GM19099 (cell line): ENCODE data around the gene UBTD1.

Experiments used
- POLR2A ChIP-seq: IDR thresholded peaks from 3 replicates; pipeline ENCODE4 v1.6.1; 2011; ENCODE audit warnings: low read depth; ENCODE audit not compliant: insufficient read length; ENCODE audit errors: extremely low read depth

Gene UBTD1

DNA sequence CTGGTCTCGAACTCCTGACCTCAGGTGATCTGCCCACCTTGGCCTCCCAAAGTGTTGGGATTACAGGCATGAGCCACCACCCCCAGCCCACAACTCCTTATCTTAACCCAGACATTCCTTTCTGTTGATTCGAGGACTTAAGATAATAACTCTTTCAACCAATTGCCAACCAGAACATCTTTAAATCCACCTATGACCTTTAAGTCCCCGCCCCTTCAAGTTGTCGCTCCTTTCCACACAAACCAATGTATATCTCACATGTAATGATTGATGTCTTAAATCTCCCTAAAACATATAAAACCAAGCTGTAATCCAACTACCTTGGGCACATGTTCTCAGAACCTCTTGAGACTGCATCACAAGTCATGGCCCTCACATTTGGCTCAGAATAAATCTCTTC is 66.1 kb downstream of the UBTD1 start:
- TF ChIP-seq POLR2A: no peak

DNA sequence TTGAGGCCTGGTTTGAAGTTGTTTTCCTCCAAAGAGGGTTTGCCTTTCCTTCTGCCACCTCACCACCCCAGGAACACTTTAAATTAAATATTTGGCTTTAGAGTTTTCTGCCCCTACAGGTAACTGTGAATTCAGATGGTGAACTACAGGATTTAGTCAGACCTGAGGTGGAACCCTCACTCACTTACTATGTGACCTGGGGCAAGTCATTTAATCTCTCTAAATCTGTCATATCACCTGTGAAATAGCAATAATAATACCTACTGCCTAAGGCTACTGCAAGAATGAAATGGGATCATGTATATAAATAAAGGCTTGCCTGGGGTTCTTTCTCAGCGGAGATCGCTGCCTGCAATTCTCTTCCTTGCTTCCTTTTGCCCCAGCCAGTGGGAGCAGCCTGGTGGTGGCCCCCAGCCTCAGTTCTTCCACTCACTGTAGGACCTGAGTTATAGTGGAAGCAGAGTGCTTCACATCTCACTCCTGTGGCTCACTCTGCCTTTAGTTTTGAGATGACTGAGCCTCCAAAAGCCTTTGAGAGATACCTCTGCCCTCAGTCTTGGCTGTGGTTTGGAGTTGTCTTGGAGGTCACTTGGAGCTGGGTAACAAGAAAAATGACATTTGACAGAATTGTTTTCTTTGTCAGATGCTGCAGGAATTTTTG is 67.7 kb downstream of the UBTD1 start:
- no peak for TF ChIP-seq POLR2A

DNA sequence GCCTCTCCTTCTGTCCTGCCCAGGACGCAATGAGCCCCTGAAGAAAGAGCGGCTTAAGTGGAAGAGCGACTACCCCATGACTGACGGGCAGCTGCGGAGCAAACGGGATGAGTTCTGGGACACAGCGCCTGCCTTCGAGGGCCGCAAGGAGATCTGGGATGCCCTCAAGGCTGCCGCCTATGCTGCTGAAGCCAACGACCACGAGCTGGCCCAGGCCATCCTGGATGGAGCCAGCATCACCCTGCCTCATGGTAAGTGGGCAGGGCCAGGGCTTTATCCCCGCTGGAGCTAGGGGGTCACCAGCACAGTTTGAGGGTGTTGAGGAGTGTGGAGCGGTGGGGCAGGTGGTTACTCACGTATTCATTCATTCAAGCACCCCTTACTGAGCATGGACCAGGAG is 69.2 kb downstream of the UBTD1 start:
- TF ChIP-seq POLR2A: no peak

DNA sequence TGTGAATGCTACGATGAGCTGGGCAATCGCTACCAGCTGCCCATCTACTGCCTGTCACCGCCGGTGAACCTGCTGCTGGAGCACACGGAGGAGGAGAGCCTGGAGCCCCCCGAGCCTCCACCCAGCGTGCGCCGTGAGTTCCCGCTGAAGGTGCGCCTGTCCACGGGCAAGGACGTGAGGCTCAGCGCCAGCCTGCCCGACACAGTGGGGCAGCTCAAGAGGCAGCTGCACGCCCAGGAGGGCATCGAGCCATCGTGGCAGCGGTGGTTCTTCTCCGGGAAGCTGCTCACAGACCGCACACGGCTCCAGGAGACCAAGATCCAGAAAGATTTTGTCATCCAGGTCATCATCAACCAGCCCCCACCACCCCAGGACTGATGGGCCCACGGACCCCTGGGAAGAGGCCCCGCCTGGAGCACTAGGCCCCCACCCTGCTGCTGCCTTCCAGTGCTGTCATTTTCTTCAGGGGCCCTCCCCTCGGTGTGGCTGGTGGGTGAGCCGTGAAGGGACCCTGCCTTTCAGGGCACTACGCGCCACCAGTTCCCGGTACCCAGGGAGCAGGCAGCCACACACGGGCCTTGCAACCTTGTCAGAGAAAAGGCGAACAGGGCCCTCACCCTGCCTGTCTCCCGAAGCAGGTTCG is 71.5 kb downstream of the UBTD1 start:
- no peak for TF ChIP-seq POLR2A

DNA sequence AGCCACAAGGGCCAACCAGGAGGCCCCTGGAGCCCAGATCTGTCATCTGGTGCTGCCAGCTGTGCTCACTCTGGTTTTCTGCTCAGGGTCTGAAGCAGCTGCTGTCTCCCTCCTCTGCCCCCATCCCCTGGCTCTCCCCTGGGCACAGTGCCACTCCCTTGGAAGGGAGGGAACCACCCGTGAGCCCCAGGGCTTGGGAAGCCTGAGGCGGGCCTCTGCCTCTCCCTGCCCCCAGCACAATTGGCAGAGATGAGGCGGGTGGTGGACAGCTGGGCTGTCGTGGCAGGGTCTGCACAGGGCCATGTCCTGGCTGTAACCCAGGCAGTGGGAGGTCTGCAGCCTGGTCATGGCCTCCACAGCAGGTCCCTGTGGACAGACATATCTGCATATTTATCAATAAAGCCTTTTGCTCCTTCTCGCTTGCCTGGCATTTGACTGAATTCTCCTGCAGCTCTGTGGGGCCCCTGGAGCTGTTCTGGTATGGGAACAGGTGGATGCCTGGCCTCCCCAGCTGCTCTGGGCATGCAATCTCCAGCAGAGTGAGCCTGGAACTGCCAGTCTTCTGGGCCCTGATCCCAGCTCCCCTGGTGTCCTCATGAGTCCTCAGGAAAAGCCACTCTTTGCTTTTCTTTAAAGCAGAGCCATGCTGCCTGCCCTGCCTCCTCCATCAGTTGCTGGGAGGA is 72.2 kb downstream of the UBTD1 start:
- no peak for TF ChIP-seq POLR2A

DNA sequence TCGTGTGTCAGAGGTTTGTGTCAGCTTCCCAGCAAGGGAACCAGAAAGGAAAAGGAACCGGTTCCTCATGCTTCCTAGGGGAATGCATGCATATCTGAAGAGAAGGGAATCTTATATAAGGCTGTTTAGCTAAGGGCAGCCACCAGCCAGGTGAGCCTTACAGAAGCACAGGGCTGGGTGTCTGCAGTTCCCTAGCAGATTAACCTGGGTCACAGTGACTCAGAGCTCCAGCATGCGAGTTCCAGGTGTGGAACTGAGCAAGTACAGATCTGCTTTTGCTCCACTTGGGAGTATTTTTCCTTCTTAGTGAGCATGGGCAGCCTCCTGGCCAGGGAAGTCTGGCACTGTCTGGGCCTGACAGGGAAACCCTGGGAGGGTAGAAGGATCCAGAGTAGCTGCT is 72.9 kb downstream of the UBTD1 start:
- no peak for TF ChIP-seq POLR2A

DNA sequence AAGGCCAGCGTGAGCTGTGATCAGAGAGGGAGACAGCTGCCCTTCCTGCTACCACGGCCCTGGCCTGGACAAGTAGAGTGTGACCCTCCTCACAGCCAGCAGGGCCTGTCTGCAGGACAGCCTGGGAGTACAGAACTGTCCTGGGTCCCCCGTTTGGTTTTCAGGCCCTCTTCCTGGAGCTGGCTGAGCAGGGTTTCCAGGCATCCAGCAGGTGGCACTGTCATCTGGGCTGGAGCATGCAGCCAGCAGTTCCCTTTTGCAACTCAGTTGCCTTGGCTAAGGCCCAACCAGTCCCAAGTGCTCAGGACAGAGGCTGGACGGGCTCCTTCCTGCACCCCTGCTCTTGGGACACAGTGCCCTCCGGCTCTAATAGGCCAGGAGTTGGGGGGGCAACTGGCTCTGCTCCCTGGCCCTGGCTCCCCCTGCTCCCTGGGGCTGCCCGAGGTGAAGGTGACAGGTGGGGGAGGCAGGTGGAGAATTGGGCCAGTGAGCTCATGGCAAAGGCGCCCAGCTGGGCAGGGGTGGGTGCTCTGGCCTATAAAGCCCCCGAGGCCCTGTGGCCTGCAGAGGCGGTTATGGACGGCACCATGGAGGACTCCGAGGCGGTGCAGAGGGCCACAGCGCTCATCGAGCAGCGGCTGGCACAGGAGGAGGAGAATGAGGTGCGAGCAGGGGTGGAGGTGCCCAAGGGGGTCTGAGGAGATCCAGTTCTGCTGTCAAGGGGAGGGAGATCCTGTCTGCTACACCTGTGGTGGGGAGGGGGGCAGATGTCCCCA is 73.7 kb downstream of the UBTD1 start, which contains the start of gene ANKRD2:
TSS of gene ANKRD2 (plus strand) at position 566 of the 776 bp plus-strand sequence. CDS start at position 576, 10 bp downstream.
- no peak for TF ChIP-seq POLR2A

DNA sequence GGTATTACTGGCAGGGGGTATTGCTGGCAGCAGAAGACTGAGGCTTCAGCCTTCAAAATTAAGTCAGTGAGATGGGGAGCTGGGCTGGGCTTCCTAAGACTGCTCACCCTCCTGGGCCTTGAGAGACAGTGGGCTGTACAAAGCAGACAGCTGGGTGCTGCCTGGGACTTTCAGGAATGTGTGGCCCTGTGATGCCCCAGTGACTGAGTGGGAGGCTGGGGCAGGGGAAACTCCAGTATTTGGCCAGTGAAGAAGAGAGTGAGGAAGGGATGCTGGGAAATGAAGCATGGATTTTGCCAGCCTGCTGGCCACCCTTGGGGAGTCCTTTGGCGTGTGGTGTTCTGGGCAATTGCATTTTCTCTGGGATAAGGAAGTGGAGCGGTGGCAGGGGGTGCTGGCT is 74.3 kb downstream of the UBTD1 start:
- no peak for TF ChIP-seq POLR2A

DNA sequence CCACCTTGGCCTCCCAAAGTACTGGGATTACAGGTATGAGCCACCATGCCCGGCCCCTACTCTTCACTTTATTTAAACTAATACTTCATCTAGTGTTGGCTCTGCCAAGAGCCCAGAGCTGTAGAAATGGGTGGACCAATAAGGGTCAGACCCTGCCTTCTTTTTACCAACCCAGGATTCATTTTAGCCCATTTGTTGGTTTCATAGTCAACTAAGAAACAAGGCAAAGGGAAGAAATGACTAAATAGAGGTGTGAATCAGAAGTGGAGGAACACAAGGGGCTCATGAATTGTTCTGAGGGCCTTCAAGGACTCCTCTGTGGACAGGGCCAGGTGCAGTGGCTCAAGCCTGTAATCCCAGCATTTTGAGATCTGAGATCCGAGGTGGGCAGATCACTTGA is 74.9 kb downstream of the UBTD1 start:
- no peak for TF ChIP-seq POLR2A

DNA sequence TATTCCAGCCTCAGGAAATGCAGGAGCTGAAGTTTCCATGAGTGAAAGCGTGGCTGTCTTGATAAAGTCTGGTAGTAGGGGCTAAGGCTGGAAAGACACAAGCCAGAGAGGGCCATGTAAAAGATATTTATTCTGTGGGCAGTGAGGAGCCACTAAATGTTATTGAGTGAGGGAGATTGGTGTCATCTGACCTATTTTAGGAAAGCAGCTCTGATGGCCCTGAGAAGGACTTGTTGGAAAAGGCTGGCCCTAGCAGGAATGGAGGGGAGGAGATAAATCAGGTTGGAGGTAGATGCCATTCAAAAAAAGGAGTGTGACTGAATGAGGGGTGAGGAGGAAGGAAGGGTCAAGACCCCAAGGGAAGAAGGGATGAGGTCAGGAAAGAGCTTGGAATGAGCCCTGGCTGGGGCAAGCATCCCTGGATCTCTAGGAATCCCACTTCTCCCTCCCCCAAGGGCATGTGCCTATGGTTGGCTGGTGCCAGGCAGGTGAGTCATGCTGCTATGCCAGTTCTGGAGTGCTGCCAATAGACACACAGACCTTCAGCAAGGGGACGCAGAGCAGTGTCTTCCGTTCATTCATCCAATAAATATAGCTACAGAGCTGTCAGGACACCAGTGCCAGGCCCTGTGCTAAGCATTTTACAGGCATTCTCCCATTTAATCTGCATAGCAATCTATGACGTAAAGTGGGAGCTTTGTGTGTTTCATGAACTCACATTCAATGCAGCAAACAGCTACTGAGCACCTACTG is 75.8 kb downstream of the UBTD1 start:
- no peak for TF ChIP-seq POLR2A

DNA sequence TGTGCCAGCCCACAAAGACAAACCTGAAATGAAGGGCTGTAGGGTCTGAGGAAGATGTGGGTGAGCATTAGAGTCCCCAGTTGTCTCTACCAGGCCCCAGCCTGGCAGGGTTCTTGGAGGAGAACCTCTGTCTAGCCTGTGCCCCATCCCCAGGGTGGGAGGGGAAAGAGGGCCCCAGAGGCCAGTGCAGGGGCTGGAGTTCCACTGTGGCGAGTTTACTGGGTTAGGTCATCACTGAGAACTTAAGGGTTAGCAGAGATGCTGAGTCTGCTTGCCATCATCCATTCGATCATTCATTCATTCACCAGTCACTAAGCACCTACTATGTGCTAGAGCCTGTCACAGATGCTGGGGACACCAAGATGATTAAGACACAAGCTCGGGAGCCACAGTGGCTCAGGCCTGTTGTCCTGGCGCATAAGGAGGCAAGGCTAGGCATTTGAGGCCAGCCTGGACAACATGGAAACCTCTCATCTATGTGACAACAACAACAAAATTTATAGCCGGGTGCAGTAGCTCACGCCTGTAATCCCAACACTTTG is 76.5 kb downstream of the UBTD1 start:
- TF ChIP-seq POLR2A: no peak

DNA sequence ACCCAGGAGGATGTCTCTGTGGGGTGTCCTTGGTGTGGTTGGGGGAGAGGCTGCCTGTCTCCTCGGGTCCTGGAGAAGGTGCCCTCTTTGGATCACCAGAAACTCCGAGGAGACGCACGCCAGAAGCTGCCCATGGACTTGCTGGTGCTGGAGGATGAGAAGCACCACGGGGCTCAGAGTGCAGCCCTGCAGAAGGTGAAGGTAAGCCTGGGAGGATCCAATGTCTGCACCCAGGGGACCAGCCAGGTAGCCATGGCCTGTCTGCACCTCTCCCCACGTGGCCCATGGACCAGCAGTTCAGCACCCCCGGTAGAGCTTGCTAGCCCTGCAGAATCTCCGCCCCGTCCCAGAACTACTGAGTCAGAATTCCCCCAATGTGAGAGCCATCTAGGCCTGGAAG is 79.0 kb downstream of the UBTD1 start:
- TF ChIP-seq POLR2A: no peak

DNA sequence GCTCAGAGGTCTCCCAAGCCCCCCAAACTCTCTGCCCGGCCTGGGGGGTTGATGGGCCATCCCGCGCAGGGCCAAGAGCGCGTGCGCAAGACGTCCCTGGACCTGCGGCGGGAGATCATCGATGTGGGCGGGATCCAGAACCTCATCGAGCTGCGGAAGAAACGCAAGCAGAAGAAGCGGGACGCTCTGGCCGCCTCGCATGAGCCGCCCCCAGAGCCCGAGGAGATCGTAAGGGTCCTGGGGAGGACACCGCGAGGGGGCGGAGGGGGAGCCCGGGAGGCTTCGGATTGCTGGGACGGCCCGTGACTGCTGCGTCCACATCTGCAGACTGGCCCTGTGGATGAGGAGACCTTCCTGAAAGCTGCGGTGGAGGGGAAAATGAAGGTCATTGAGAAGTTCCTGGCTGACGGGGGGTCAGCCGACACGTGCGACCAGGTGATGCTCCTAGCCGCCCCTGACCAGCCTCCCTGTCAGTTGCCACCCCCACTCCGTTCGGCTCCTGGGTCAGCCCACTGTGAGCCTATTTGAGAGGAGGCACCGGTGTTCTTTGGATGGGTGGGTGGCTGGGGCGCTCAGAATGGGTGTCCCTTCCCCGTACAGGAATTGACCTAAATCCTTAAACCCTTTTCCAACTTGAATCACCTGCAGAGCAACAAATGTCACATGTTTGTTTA is 79.6 kb downstream of the UBTD1 start:
- no peak for TF ChIP-seq POLR2A
